ENCODE results near the gene ADPRM.

The ADPRM gene

DNA sequence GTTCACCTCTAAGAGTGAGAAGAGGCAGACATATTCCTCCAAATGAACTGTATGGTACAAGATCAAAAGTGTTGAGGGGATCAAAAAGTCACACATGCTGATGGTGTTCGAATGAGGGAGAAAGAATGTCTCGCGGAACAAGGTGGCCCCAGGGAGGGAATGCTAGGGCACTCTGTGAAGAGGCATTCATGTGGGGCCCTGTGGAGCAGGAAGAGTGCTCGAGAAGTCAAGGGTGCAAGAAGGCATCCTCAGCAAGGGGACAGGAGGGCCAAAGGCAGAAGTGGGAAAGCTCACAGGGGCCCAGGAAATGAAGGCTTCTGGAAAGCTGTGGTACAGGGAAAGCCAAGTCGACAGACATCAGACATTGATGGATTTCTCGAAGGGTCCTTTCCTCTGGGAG, 34.2 kb upstream of the ADPRM start:
- no peak overlapping the region for H3K27ac ChIP-seq
- H3K27me3 ChIP-seq, result no peaks in the 10 kb centered on the region
- H3K4me1 ChIP-seq, result peaks cover 0 to 9% (median 0%) of the 10 kb centered on the region in 4 donors
- DNase-seq, result no peak
- TF ChIP-seq CTCF (IDR thresholded peaks at IDR 0.05), result no peak
- H3K36me3 ChIP-seq, result peaks cover 0 to 31% (median 0%) of the 10 kb centered on the region in 3 donors
- H3K4me3 ChIP-seq, result no peak overlapping the region
- no peaks in the 10 kb centered on the region for H3K9me3 ChIP-seq
- intact Hi-C loops (cut with DNase I; ENCODE audit: low total_unique reads), result no loop called here

DNA sequence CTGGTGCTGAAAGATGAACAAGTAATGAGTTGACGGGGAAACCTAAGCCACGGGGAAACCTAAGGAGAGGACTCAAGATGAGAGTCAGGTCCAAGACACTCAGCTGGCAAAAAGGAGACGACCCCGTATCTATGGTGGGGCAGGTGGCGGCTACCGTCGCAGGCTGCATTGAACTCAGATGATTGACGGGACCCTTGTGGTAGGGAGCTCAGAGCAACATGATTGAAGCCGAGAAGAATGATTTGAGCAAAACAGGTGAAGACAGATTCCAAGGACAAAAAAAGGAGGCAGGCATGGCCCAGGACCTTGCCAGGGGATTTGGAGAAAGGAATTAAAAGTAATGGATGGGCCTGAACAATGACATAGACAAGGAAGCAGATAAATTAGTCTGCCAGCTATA, 32.8 kb upstream of the ADPRM start:
- Histone ChIP-seq H3K27me3 (no peaks in the 10 kb centered on the region), H3K4me1 (peaks cover 0 to 21% (median 0%) of the 10 kb centered on the region in 4 donors), H3K4me3 (no peak overlapping the region), H3K9me3 (no peaks in the 10 kb centered on the region), H3K27ac (no peak overlapping the region), H3K36me3 (peaks cover 0 to 18% (median 0%) of the 10 kb centered on the region in 3 donors)
- intact Hi-C loops (cut with DNase I; ENCODE audit: low total_unique reads), result no loop called here
- DNase-seq, result no peak
- TF ChIP-seq CTCF (IDR thresholded peaks at IDR 0.05), result no peak

DNA sequence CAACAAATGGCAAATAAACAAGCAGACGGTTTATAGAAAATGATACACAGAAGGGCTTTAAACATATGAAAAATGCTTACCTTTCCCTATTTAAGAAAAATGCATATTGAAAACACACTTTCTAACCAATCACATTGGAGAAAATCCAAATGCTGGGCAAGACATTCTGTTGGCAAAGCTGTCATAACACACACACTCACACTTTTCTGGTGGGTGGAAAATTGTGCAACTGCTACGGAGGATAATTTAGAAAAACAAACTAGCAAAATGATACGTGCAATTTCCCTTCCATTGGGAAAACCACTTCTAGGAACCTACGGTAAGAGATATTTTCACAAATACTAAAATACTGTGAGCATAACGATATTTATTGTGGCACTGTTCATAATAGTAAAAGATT, 30.5 kb upstream of the ADPRM start:
- H3K36me3 ChIP-seq, result peaks cover 0 to 1% (median 0%) of the 10 kb centered on the region in 3 donors
- TF ChIP-seq CTCF (IDR thresholded peaks at IDR 0.05), result no peak
- H3K27me3 ChIP-seq, result no peaks in the 10 kb centered on the region
- H3K4me1 ChIP-seq, result peaks cover 0 to 23% (median 0%) of the 10 kb centered on the region in 4 donors
- H3K27ac ChIP-seq, result peak overlapping the region; percentile 29 to 46
- H3K4me3 ChIP-seq, result no peak overlapping the region
- no peaks in the 10 kb centered on the region for H3K9me3 ChIP-seq
- intact Hi-C loops (cut with DNase I; ENCODE audit: low total_unique reads), result no loop called here
- DNase-seq, result no peak

GRCh38 chr17:10668775-10669174, 28.6 kb upstream of the ADPRM start:
- H3K4me3 ChIP-seq, result no peak overlapping the region

GRCh38 chr17:10673312-10673711, 24.1 kb upstream of the ADPRM start:
- Histone ChIP-seq H3K27me3 (no peaks in the 10 kb centered on the region), H3K9me3 (no peaks in the 10 kb centered on the region), H3K36me3 (peaks cover 26 to 39% (median 30%) of the 10 kb centered on the region in 3 donors), H3K27ac (peak overlapping the region; percentile 6 to 37), H3K4me1 (peaks cover 0 to 20% (median 0%) of the 10 kb centered on the region in 4 donors), H3K4me3 (no peak overlapping the region)
- intact Hi-C loops (cut with DNase I; ENCODE audit: low total_unique reads), result no loop called here
- DNase-seq, result no peak
- TF ChIP-seq CTCF (IDR thresholded peaks at IDR 0.05), result no peak

More at GRCh38 chr17:10668775-10669174, 28.6 kb upstream of the ADPRM start:
- TF ChIP-seq CTCF (IDR thresholded peaks at IDR 0.05), result no peak
- Histone ChIP-seq H3K4me1 (peaks cover 0 to 28% (median 0%) of the 10 kb centered on the region in 4 donors), H3K27ac (peak overlapping the region; percentile 17 to 35), H3K27me3 (no peaks in the 10 kb centered on the region), H3K9me3 (no peaks in the 10 kb centered on the region), H3K36me3 (no peaks in the 10 kb centered on the region)
- DNase-seq, result no peak
- intact Hi-C loops (cut with DNase I; ENCODE audit: low total_unique reads), result no loop called here

GRCh38 chr17:10674704-10675103, 22.7 kb upstream of the ADPRM start:
- Histone ChIP-seq H3K4me1 (peaks cover 0 to 7% (median 0%) of the 10 kb centered on the region in 4 donors), H3K9me3 (no peaks in the 10 kb centered on the region), H3K27me3 (no peaks in the 10 kb centered on the region), H3K4me3 (no peak overlapping the region), H3K36me3 (peaks cover 34 to 52% (median 44%) of the 10 kb centered on the region in 3 donors), H3K27ac (no peak overlapping the region)
- DNase-seq, result no peak
- intact Hi-C loops (cut with DNase I; ENCODE audit: low total_unique reads), result no loop called here
- no peak for TF ChIP-seq CTCF (IDR thresholded peaks at IDR 0.05)

All from tibial artery (tissue), 4 donors.